NB4 (cell line): ENCODE results near the gene ASCC1.

Source experiments
- CTCF ChIP-seq: IDR thresholded peaks from one replicate; pipeline ENCODE4 v1.5.1; 2012; ENCODE audit warnings: low read depth, low read length
- MYC ChIP-seq: IDR thresholded peaks from 2 replicates; pipeline ENCODE4 v1.6.1; 2011; ENCODE audit warnings: low read depth, low read length
- POLR2A ChIP-seq: IDR thresholded peaks from 2 replicates; pipeline ENCODE4 v1.6.1; 2011; ENCODE audit warnings: mild to moderate bottlenecking; ENCODE audit not compliant: insufficient read length; ENCODE audit errors: extremely low read depth

- no peak for TF ChIP-seq CTCF
- no peak for TF ChIP-seq POLR2A
- TF ChIP-seq MYC: no peak
Measured at GRCh38 chr10:72121389-72121788, 94.7 kb downstream of the ASCC1 start.
